NCI-H1092 treated with DMSO at 0.1 percent for 48 hours (cell line): ENCODE data around the gene CENPM.

Experiments
- DNase-seq: peaks from one replicate; lab custom pipeline; 2025; lab: John Stamatoyannopoulos, UW

CENPM gene

DNA sequence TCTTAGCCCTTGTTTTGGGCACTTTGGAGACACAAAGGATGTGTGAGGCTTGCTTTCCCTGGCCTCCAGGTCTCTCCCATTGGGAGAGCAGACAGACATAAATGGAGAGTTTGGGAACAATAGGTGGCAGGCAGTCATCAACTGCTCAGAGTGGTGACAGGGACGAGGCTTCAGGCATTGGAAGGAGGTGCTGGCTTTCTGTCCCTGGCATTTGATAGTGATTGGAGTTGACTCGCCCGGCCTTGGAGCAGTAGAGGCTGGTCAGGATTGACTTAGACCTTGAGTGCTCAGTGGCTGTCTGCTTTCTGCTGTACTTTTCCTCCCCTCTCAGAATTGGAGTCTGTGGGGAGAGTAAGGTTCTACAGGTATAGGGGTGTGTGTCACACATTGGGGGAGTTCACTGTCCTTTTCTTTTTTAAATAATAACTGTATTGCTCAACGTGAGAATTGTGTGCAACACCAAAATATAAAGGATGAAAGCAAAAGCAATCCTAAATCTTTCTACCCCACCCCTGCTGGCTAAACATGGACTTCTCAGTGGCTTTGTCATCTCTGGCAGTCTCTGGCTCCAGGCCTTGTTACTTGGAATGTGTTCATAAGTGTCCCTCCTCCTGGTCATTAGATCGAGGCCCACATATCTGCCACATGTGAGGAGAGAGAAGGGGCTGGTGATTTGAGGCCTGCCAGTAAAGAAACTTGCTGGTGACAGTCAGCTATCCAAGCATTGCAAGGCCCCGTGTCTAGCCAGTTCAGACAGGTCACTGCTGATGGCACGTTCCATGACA is 53.2 kb downstream of the CENPM start:
- no peak for DNase-seq

DNA sequence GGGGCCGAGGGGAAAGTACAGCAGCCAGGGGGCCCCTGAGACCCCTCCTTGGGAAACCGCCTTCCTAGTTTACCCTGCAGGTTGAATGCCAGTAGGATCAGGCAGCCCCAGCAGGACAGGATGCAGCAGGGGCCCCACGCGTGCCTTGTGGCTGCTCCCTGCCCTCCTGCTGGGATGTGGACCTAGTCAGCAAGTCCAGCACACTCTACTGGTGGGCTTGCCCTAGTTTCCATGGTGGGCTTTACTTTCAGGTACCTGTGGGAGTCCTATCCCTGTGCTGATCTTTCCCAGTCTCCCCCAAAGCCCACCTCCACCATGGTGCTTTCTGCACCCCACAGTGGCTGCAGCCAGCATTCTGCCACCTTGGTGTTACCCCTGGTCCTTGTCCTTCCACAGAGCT is 54.2 kb downstream of the CENPM start:
- DNase-seq, result no peak

DNA sequence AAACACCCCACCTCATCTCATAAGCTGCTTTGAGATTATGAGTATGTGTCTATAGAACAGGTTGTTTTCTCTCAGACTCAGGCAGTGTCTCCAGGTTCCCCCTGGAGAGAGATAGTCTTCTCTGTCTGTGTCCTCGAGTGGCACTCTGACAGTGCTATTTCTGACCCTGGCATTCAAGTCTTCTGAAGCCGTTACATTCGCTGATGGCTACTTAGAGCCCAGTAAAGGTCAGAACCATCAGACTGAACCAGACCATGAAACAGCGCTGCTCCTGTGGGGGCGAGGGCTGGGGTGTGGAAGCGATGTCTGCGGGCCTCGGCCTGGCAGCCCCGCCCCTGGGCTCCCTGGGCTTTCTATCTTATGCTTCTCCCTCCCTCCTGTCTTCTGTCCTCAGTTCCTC is 55.5 kb downstream of the CENPM start:
- no peak for DNase-seq
